Neutrophil (primary cell): ENCODE measurements around the gene TOP3B.
A peak's percentile ranks its signal among the peaks of the same experiment; 100 is the strongest.

Experiments used
- H3K27ac ChIP-seq: fragments of 200-600 bp; sonication (generic); 2 replicates; pipeline ENCODE4 v1.5.1; 2016; ENCODE audit warnings: mild to moderate bottlenecking, moderate library complexity
- H3K27me3 ChIP-seq: fragments of 200-600 bp; sonication (generic); 2 replicates; pipeline ENCODE4 v1.6.0; 2016; ENCODE audit warnings: mild to moderate bottlenecking
- H3K36me3 ChIP-seq: fragments of 200-600 bp; sonication (generic); 2 replicates; pipeline ENCODE4 v1.5.1; 2017
- H3K4me1 ChIP-seq, 2 experiments: fragments of 200-600 bp in 1 of 2; sonication (generic) in 1 of 2; 1 replicate in 1 of 2; 2 replicates in 1 of 2; pipeline versions ENCODE4 v1.5.1 to v1.6.1; 2013 to 2016; ENCODE audit warnings: low read depth in 1 of 2, low read length in 1 of 2, mild to moderate bottlenecking in 1 of 2, moderate library complexity in 1 of 2; ENCODE audit not compliant: control insufficient read depth in 1 of 2, insufficient read depth in 1 of 2
- H3K4me3 ChIP-seq, 2 experiments: fragments of 200-600 bp in 1 of 2; sonication (generic) in 1 of 2; 1 replicate in 1 of 2; 2 replicates in 1 of 2; pipeline ENCODE4 v1.5.1; 2013 to 2016; ENCODE audit warnings: low read depth in 1 of 2, low read length in 1 of 2, mild to moderate bottlenecking in 1 of 2, moderate library complexity in 1 of 2
- H3K9me3 ChIP-seq: fragments of 200-600 bp; sonication (generic); 2 replicates; pipeline ENCODE4 v1.5.1; 2016
- CTCF ChIP-seq: fragments of 200-600 bp; sonication (generic); IDR thresholded peaks from 2 replicates; pipeline ENCODE4 v1.5.1; 2016; ENCODE audit warnings: antibody characterized with exemption

TOP3B gene

GRCh38 chr22:21948390-21948789 lies 34.2 kb downstream of the TOP3B start:
- no peak for TF ChIP-seq CTCF
- Histone ChIP-seq H3K27me3 (no peaks in the 10 kb centered on the region), H3K4me1 (peaks cover 54 to 74% of the 10 kb centered on the region in 2 experiments), H3K36me3 (peaks cover 30% of the 10 kb centered on the region), H3K4me3 (no peak overlapping the region), H3K9me3 (no peaks in the 10 kb centered on the region), H3K27ac (peak overlapping the region; percentile 94)

- H3K36me3 ChIP-seq, result peaks cover 41% of the 10 kb centered on the region
- no peaks in the 10 kb centered on the region for H3K9me3 ChIP-seq
- H3K27ac ChIP-seq, result peak overlapping the region; percentile 94
- H3K27me3 ChIP-seq, result no peaks in the 10 kb centered on the region
- peaks cover 60 to 77% of the 10 kb centered on the region in 2 experiments for H3K4me1 ChIP-seq
- peak; percentile 53 for TF ChIP-seq CTCF
- no peak overlapping the region for H3K4me3 ChIP-seq
Observed at GRCh38 chr22:21947040-21948014, 35.3 kb downstream of the TOP3B start.

- H3K4me1 ChIP-seq, result peaks cover 62 to 78% of the 10 kb centered on the region in 2 experiments
- H3K9me3 ChIP-seq, result no peaks in the 10 kb centered on the region
- no peak for TF ChIP-seq CTCF
- H3K27me3 ChIP-seq, result no peaks in the 10 kb centered on the region
- H3K36me3 ChIP-seq, result peaks cover 47% of the 10 kb centered on the region
- H3K27ac ChIP-seq, result peak overlapping the region; percentile 94
- no peak overlapping the region for H3K4me3 ChIP-seq
Observed at GRCh38 chr22:21946262-21946925, 36.2 kb downstream of the TOP3B start.

GRCh38 chr22:21945453-21946261 lies 36.9 kb downstream of the TOP3B start:
- Histone ChIP-seq H3K4me1 (peaks cover 62 to 81% of the 10 kb centered on the region in 2 experiments), H3K27ac (no peak overlapping the region), H3K4me3 (no peak overlapping the region), H3K27me3 (no peaks in the 10 kb centered on the region), H3K9me3 (no peaks in the 10 kb centered on the region), H3K36me3 (peaks cover 55% of the 10 kb centered on the region)
- no peak for TF ChIP-seq CTCF

GRCh38 chr22:21944871-21945270 lies 37.7 kb downstream of the TOP3B start:
- Histone ChIP-seq H3K27ac (peak overlapping the region; percentile 98), H3K27me3 (no peaks in the 10 kb centered on the region), H3K4me3 (no peak overlapping the region), H3K9me3 (no peaks in the 10 kb centered on the region), H3K4me1 (peaks cover 62 to 81% of the 10 kb centered on the region in 2 experiments), H3K36me3 (peaks cover 57% of the 10 kb centered on the region)
- no peak for TF ChIP-seq CTCF
